Left ventricle myocardium inferior (tissue), 1 donor: Measurements from ENCODE around the gene NFAM1. TPM values are rescaled to one million over a fixed set of nuclear protein-coding genes. Genes with fewer than 3 reads are reported as not detected.
A peak's percentile ranks its signal among the peaks of the same experiment; 100 is the strongest.

Experiments
- DNase-seq: peaks from one replicate; pipeline ENCODE4 v3.0.0-alpha.2; 2020
- H3K27ac ChIP-seq: fragments of 200-600 bp; replicated peaks from 2 replicates; pipeline ENCODE4 v1.8.0; 2021
- H3K27me3 ChIP-seq: fragments of 200-600 bp; 2 replicates; pipeline ENCODE4 v1.8.0; 2021; ENCODE audit warnings: low read depth
- H3K36me3 ChIP-seq: fragments of 200-600 bp; 2 replicates; pipeline ENCODE4 v1.8.0; 2021
- H3K4me1 ChIP-seq: fragments of 200-600 bp; 2 replicates; pipeline ENCODE4 v1.8.0; 2021
- H3K4me3 ChIP-seq: fragments of 200-600 bp; 2 replicates; pipeline ENCODE4 v1.8.0; 2021; ENCODE audit warnings: mild to moderate bottlenecking, moderate library complexity
- H3K9me3 ChIP-seq: fragments of 200-600 bp; replicated peaks from 2 replicates; pipeline ENCODE4 v1.8.0; 2021
- intact Hi-C: fragments of 100-400 bp; cut with micrococcal nuclease; formaldehyde crosslinking; loops from one replicate; pipeline ENCODE4 v1.11.0; 2022
- long read RNA-seq: library from polyadenylated mRNA; unstranded; transcript quantifications from one replicate; pipeline ENCODE4 v2.0.0, GENCODE V29; 2021
- total RNA-seq: library from RNA; stranded (reverse); fragmentation: NEBNext Ultra II Directional; extraction: Animal tissue kit (Norgen Biotek cat#: 25700); gene quantifications from one replicate; pipeline ENCODE4 v1.2.1, GENCODE V29; 2021
- TF ChIP-seq, protein P1 (sequence below): fragments of 200-600 bp; IDR thresholded peaks from 2 replicates; pipeline ENCODE4 v1.8.0; 2021; ENCODE audit warnings: antibody characterized with exemption, mild to moderate bottlenecking, borderline replicate concordance
- donor health status: DM: no; HTN: yes; CAD: no; lungs with severe emphysema.

Gene NFAM1, protein sequence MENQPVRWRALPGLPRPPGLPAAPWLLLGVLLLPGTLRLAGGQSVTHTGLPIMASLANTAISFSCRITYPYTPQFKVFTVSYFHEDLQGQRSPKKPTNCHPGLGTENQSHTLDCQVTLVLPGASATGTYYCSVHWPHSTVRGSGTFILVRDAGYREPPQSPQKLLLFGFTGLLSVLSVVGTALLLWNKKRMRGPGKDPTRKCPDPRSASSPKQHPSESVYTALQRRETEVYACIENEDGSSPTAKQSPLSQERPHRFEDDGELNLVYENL
- total RNA-seq, result 1.2 TPM
- long read RNA-seq, full-length matches to known transcripts, result 1 of 1 reads
- long read RNA-seq, partial matches to known transcripts, result 0 of 1 reads
- long read RNA-seq, other reads (novel, unspliced or antisense), result 0 of 1 reads

GRCh38 chr22:42432020-42432596, at the start of gene NFAM1:
Gene NFAM1, minus strand, starts transcription at chr22:42432403. Its CDS starts 46 bp downstream, at chr22:42432357.
- Histone ChIP-seq H3K4me3 (peak within 1 kb of the TSS; percentile 35), H3K9me3 (no peaks in the 10 kb centered on the region), H3K4me1 (peaks cover 19% of the 10 kb centered on the region), H3K27me3 (peaks cover 96% of the 10 kb centered on the region), H3K36me3 (no peaks in the 10 kb centered on the region), H3K27ac (peak within 1 kb of the TSS; percentile 23)
- intact Hi-C loops, result loop anchor here (10.0 kb wide), 1 partner anchor 337 kb away; the partner anchor contains the start of gene NDUFA6
- TF ChIP-seq, protein P1, sequence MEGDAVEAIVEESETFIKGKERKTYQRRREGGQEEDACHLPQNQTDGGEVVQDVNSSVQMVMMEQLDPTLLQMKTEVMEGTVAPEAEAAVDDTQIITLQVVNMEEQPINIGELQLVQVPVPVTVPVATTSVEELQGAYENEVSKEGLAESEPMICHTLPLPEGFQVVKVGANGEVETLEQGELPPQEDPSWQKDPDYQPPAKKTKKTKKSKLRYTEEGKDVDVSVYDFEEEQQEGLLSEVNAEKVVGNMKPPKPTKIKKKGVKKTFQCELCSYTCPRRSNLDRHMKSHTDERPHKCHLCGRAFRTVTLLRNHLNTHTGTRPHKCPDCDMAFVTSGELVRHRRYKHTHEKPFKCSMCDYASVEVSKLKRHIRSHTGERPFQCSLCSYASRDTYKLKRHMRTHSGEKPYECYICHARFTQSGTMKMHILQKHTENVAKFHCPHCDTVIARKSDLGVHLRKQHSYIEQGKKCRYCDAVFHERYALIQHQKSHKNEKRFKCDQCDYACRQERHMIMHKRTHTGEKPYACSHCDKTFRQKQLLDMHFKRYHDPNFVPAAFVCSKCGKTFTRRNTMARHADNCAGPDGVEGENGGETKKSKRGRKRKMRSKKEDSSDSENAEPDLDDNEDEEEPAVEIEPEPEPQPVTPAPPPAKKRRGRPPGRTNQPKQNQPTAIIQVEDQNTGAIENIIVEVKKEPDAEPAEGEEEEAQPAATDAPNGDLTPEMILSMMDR, result no peak
- DNase-seq, result peak; percentile 59

- no peaks in the 10 kb centered on the region for H3K36me3 ChIP-seq
- no peaks in the 10 kb centered on the region for H3K4me1 ChIP-seq
- TF ChIP-seq, protein P1, result no peak
- intact Hi-C loops, result no loop called here
- no peaks in the 10 kb centered on the region for H3K9me3 ChIP-seq
- no peak overlapping the region for H3K27ac ChIP-seq
- no peak for DNase-seq
- H3K27me3 ChIP-seq, result no peaks in the 10 kb centered on the region
- H3K4me3 ChIP-seq, result no peak overlapping the region
Measured at GRCh38 chr22:42475122-42475521, 42.9 kb upstream of the NFAM1 start.

DNA sequence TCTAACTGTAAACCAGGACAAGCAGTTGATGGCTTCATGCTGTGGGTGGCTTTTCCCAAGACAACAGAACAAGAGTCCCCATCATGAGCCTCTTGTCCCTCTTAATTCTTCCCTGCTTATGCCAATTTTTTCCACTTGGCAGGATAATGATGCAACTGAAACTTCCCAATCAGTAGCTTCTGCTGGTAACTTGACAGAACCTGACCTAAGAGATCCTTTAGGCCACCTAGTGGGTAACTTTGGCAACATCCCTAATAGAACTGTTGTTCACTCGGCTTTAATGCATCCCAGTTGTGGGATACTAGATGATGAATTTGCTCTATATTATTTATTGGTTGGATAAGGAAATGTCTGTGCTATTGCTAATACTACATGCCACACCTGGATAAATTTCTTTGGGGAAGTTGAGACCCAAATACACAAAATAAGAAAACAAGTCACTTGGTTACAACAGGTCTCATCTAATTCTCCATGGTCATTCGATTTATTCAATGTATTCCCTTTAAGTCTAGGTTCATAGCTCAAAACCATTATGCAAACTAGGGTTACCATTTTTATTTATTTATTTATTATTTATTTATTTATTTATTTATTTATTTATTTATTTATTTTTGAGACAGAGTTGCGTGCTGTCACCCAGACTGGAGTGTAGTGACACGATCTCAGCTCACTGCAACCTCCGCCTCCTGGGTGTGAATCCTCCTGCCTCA, 41.4 kb upstream of the NFAM1 start:
- DNase-seq, result no peak
- TF ChIP-seq, protein P1, result peak; percentile 74
- Histone ChIP-seq H3K9me3 (no peaks in the 10 kb centered on the region), H3K4me3 (no peak overlapping the region), H3K27ac (no peak overlapping the region), H3K27me3 (peaks cover 3% of the 10 kb centered on the region), H3K4me1 (no peaks in the 10 kb centered on the region), H3K36me3 (no peaks in the 10 kb centered on the region)
- intact Hi-C loops, result no loop called here

GRCh38 chr22:42472671-42473070, 40.5 kb upstream of the NFAM1 start:
- no peaks in the 10 kb centered on the region for H3K4me1 ChIP-seq
- no peak overlapping the region for H3K27ac ChIP-seq
- intact Hi-C loops, result no loop called here
- H3K9me3 ChIP-seq, result no peaks in the 10 kb centered on the region
- no peak overlapping the region for H3K4me3 ChIP-seq
- DNase-seq, result no peak
- TF ChIP-seq, protein P1, result no peak
- H3K27me3 ChIP-seq, result peaks cover 5% of the 10 kb centered on the region
- no peaks in the 10 kb centered on the region for H3K36me3 ChIP-seq

- Histone ChIP-seq H3K9me3 (no peaks in the 10 kb centered on the region), H3K4me3 (no peak overlapping the region), H3K36me3 (no peaks in the 10 kb centered on the region), H3K27me3 (peaks cover 11% of the 10 kb centered on the region), H3K4me1 (no peaks in the 10 kb centered on the region), H3K27ac (no peak overlapping the region)
- intact Hi-C loops, result no loop called here
- no peak for DNase-seq
- TF ChIP-seq, protein P1, result no peak
Measured at GRCh38 chr22:42471441-42471840, 39.2 kb upstream of the NFAM1 start.
